Small intestine (tissue), 7 donors: ENCODE data around the gene B3GNT3. TPM values are rescaled to one million over a fixed set of nuclear protein-coding genes. Genes with fewer than 3 reads are reported as not detected.

ENCODE experiments used
- DNase-seq, 2 donors: peaks; one replicate each; pipeline versions ENCODE4 v3.0.0 to v3.0.0-alpha.2; 2013
- FAIRE-seq: peaks from 2 replicates; lab custom pipeline; 2012; peaks lifted over from hg19 to GRCh38; lab: Jason Lieb, UNC
- H3K27ac ChIP-seq, 3 donors: one replicate each; pipeline ENCODE4 v1.5.1; 2013; ENCODE audit warnings: low read length in 2 of 3, mild to moderate bottlenecking in 2 of 3, control low read depth in 1 of 3, inconsistent platforms in 1 of 3, low read depth in 1 of 3, moderate library complexity in 1 of 3
- H3K27me3 ChIP-seq, 3 donors: one replicate each; pipeline ENCODE4 v1.6.1; 2013; ENCODE audit warnings: low read length in 3 of 3, inconsistent platforms in 1 of 3; ENCODE audit not compliant: control insufficient read depth in 3 of 3, insufficient read depth in 3 of 3
- H3K36me3 ChIP-seq, 3 donors: one replicate each; pipeline ENCODE4 v1.6.1; 2013; ENCODE audit warnings: low read length in 3 of 3, inconsistent platforms in 1 of 3, low read depth in 1 of 3, mild to moderate bottlenecking in 1 of 3, moderate library complexity in 1 of 3; ENCODE audit not compliant: control insufficient read depth in 3 of 3, insufficient read depth in 2 of 3
- H3K4me1 ChIP-seq, 3 donors: one replicate each; pipeline ENCODE4 v1.6.1; 2013; ENCODE audit warnings: low read length in 2 of 3, inconsistent platforms in 1 of 3, low read depth in 1 of 3, mild to moderate bottlenecking in 1 of 3, moderate library complexity in 1 of 3; ENCODE audit not compliant: control insufficient read depth in 3 of 3, insufficient read depth in 2 of 3
- H3K4me3 ChIP-seq, 3 donors: one replicate each; pipeline ENCODE4 v1.5.1; 2013; ENCODE audit warnings: low read length in 3 of 3, control low read depth in 1 of 3, inconsistent platforms in 1 of 3, low read depth in 1 of 3, mild to moderate bottlenecking in 1 of 3, moderate library complexity in 1 of 3
- H3K9me3 ChIP-seq, 2 donors: one replicate each; pipeline ENCODE4 v1.6.1; 2013; ENCODE audit warnings: low read depth in 1 of 2, low read length in 1 of 2; ENCODE audit not compliant: control insufficient read depth in 2 of 2, insufficient read depth in 1 of 2
- WGBS, 3 donors: extraction: QIAGEN DNeasy Blood & Tissue Kit; methylation state at CpG; one replicate each; pipeline ENCODE4 v1.1.7; 2013; 5-methylcytosine and 5-hydroxymethylcytosine counted together
- polyA plus RNA-seq, 4 donors: library from polyadenylated mRNA; stranded (reverse) in 3 of 4; unstranded in 1 of 4; fragments of 200-250 nt in 3 of 4; fragments of 120-200 nt in 1 of 4; gene quantifications; one replicate each; pipeline versions ENCODE4 v1.2.1 to v1.2.3, GENCODE V29; 2013
- donor health status: healthy with polysubstance abuse.
- donor health status: control.
- donor health status: control.
- donor health status: Bipolar disorder and iron deficiency.
- donor health status: healthy.

The B3GNT3 gene
- polyA plus RNA-seq, 4 donors, result 32.0 to 86.5 (median 41.2) TPM

DNA sequence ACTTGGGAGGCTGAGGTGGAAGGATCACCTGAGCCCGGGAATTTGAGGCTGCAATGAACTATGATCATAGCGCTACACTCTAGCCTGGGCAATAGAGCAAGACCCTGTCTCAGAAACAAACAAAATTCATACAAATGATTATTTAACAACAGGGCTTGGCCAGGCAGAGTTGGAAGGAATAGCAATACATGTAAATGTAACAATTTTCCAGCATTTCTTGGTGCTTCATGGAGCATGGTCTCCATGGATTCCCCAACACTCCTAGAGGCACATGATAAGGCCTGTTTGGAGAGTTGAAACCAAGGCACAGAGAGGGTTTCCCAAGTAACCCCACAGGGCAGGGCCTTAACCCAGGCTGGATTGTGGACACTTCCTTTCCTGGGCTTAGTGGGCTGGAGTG, 16.2 kb downstream of the B3GNT3 start:
- peaks cover 0 to 4% of the 10 kb centered on the region in 2 donors for H3K9me3 ChIP-seq
- no peaks in the 10 kb centered on the region for H3K27me3 ChIP-seq
- FAIRE-seq (no peak), DNase-seq (no peak)
- no peak overlapping the region for H3K4me3 ChIP-seq
- no peak overlapping the region for H3K27ac ChIP-seq
- no peaks in the 10 kb centered on the region for H3K4me1 ChIP-seq
- peaks cover 0 to 86% (median 9%) of the 10 kb centered on the region in 3 donors for H3K36me3 ChIP-seq
- 93 to 98% (median 96%) methylated on average over 2 of the region's 2 CpGs for WGBS, 3 donors

GRCh38 chr19:17811681-17812080, 16.7 kb downstream of the B3GNT3 start:
- Histone ChIP-seq H3K9me3 (peaks cover 0 to 4% of the 10 kb centered on the region in 2 donors), H3K27ac (no peak overlapping the region), H3K27me3 (no peaks in the 10 kb centered on the region), H3K36me3 (peaks cover 0 to 82% (median 9%) of the 10 kb centered on the region in 3 donors), H3K4me1 (no peaks in the 10 kb centered on the region), H3K4me3 (no peak overlapping the region)
- no peak for DNase-seq
- WGBS, 3 donors, result 83 to 91% (median 91%) methylated on average over 18 to 20 of the region's 20 CpGs
- no peak for FAIRE-seq

DNA sequence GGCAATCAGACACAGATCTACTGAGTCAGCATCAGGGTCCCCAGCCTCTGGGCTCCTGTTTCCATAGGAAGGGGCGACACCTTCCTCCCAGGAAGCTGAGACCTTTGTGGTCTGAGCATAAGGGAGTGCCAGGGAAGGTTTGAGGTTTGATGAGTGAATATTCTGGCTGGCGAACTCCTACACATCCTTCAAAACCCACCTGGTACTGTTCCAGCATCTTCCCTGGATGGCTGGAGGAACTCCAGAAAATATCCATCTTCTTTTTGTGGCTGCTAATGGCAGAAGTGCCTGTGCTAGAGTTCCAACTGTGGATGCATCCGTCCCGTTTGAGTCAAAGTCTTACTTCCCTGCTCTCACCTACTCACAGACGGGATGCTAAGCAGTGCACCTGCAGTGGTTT, 17.2 kb downstream of the B3GNT3 start:
- Histone ChIP-seq H3K4me3 (no peak overlapping the region), H3K4me1 (no peaks in the 10 kb centered on the region), H3K27ac (no peak overlapping the region), H3K27me3 (no peaks in the 10 kb centered on the region), H3K36me3 (peaks cover 0 to 82% (median 9%) of the 10 kb centered on the region in 3 donors), H3K9me3 (peaks cover 0 to 4% of the 10 kb centered on the region in 2 donors)
- FAIRE-seq (no peak), DNase-seq (no peak)
- WGBS, 3 donors, result 76 to 83% (median 80%) methylated on average over 5 of the region's 5 CpGs

GRCh38 chr19:17817668-17818363, 22.9 kb downstream of the B3GNT3 start:
- DNase-seq, result peak in 1 of 2 donors; percentile 32
- peaks cover 0 to 26% (median 0%) of the 10 kb centered on the region in 3 donors for H3K36me3 ChIP-seq
- 30 to 76% (median 46%) methylated on average over 12 to 13 of the region's 13 CpGs for WGBS, 3 donors
- H3K27ac ChIP-seq, result no peak overlapping the region
- H3K4me3 ChIP-seq, result no peak overlapping the region
- H3K4me1 ChIP-seq, result no peaks in the 10 kb centered on the region
- no peak for FAIRE-seq
- H3K9me3 ChIP-seq, result no peaks in the 10 kb centered on the region
- H3K27me3 ChIP-seq, result peaks cover 0 to 2% (median 0%) of the 10 kb centered on the region in 3 donors

- Histone ChIP-seq H3K4me3 (no peak within 1 kb of the TSS), H3K4me1 (no peaks in the 10 kb centered on the region), H3K27me3 (peaks cover 0 to 5% (median 0%) of the 10 kb centered on the region in 3 donors), H3K9me3 (no peaks in the 10 kb centered on the region), H3K27ac (no peak within 1 kb of the TSS), H3K36me3 (peaks cover 0 to 4% (median 0%) of the 10 kb centered on the region in 3 donors)
- DNase-seq, result no peak
- 55 to 70% (median 65%) methylated on average over 34 of the region's 34 CpGs for WGBS, 3 donors
- no peak for FAIRE-seq
These were observed 26.3 kb downstream of the B3GNT3 start, which contains the start of gene INSL3 for GRCh38 chr19:17821190-17821589. Gene INSL3 (minus strand): TSS chr19:17821519. CDS start chr19:17821506, 13 bp downstream.

GRCh38 chr19:17824339-17824738, 29.4 kb downstream of the B3GNT3 start:
- DNase-seq (no peak), FAIRE-seq (no peak)
- H3K9me3 ChIP-seq, result no peaks in the 10 kb centered on the region
- no peak overlapping the region for H3K4me3 ChIP-seq
- peaks cover 0 to 5% (median 0%) of the 10 kb centered on the region in 3 donors for H3K27me3 ChIP-seq
- H3K36me3 ChIP-seq, result peaks cover 0 to 8% (median 0%) of the 10 kb centered on the region in 3 donors
- WGBS, 3 donors, result 64 to 82% (median 69%) methylated on average over 8 of the region's 8 CpGs
- no peak overlapping the region for H3K27ac ChIP-seq
- H3K4me1 ChIP-seq, result no peaks in the 10 kb centered on the region

- Histone ChIP-seq H3K36me3 (peaks cover 0 to 8% (median 0%) of the 10 kb centered on the region in 3 donors), H3K4me3 (no peak overlapping the region), H3K27ac (no peak overlapping the region), H3K27me3 (peaks cover 0 to 7% (median 0%) of the 10 kb centered on the region in 3 donors), H3K9me3 (no peaks in the 10 kb centered on the region), H3K4me1 (peaks cover 0 to 13% (median 0%) of the 10 kb centered on the region in 3 donors)
- WGBS, 3 donors, result 73 to 83% (median 74%) methylated on average over 13 of the region's 13 CpGs
- no peak for FAIRE-seq
- no peak for DNase-seq
These were observed 31.6 kb downstream of the B3GNT3 start for GRCh38 chr19:17826508-17827056.

GRCh38 chr19:17829855-17830566, 35.1 kb downstream of the B3GNT3 start:
- Histone ChIP-seq H3K4me1 (peaks cover 0 to 15% (median 0%) of the 10 kb centered on the region in 3 donors), H3K27ac (peak overlapping the region in 1 of 3 donors; percentile 21), H3K4me3 (peak overlapping the region in 1 of 3 donors; percentile 34), H3K9me3 (no peaks in the 10 kb centered on the region), H3K36me3 (peaks cover 0 to 18% (median 0%) of the 10 kb centered on the region in 3 donors), H3K27me3 (peaks cover 0 to 20% (median 0%) of the 10 kb centered on the region in 3 donors)
- DNase-seq (peak; percentile 51 to 65), FAIRE-seq (no peak)
- WGBS, 3 donors, result 13 to 35% (median 34%) methylated on average over 22 to 29 of the region's 29 CpGs
